HG03378 (cell line): ENCODE data around the gene EXOSC10.

Experiments used
- ATAC-seq: cut with Tn5 transposase; IDR thresholded peaks from one replicate; pipeline ENCODE4 v1.9.1; 2021; ENCODE audit warnings: mild to moderate bottlenecking, moderate library complexity; ENCODE audit not compliant: unreplicated experiment

EXOSC10 gene

DNA sequence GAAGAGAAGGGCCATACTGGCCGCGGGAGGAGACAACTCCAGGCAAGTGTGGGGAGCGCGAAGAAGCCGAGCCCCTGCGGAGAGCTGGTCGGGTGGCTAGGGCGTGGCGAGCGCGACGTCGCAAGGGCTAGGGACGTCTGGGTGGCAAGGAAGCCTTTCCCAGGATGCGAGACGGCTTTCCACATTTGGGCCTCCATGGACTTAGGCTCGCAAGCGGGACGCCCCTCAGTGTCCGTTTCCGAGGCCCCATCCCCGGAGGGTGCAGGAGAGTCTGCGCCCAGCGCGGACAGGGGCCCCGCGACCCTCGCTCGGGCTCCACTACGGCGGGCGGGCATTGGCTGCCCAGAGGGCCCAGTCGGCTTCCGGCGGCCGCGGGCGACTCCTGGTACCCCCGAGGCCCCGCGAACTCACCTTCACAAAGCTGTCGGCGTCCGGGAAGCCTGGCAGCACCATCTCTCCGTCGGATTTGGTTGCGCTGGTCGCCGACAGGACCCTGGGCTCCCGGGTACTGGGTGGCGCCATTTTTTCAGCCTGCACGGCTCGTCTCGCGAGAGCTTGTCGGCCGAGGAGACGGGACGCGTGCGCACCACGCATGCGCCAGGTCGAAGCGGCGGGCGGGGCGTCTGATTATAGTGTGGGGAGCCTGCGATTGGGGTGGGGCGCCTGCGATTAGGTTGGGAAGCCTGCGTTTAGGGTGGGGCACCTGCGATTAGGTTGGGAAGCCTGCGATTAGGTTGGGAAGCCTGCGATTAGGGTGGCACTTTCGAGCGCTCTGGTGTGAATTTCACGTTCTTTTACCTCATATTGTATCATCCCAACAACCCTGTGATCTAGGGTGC is at the start of gene EXOSC10:
Gene EXOSC10, minus strand, starts transcription at position 560 of the 839 bp plus-strand sequence. Its CDS starts 38 bp downstream, at position 522.
- ATAC-seq: peak; percentile 82

DNA sequence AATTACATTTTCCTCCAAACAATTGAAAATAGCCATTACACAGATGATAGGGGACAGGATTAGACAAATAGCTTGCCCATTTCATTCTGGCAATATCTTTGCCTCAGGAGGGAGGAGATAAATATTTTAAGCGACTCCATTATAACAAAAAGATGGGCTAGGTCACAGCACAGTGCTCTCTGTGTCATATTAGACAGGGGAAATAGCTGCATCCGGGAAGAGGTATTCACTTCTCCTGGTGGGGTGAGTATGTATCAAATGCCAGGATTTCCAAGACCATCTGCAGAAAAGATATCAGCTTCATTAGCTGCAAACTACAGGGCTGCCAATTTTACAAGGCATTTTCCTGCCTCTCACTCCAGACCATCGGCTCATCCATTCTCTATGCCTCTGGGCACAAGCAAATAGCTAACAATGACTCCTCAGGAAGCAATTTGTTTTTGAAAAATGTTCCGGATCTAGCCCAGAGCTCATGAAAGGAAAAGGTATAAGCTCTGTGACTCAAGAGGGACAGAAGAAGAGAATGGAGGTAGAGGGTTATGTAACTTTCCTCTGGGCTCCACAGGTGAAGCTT is 47.6 kb upstream of the EXOSC10 start:
- ATAC-seq: no peak

DNA sequence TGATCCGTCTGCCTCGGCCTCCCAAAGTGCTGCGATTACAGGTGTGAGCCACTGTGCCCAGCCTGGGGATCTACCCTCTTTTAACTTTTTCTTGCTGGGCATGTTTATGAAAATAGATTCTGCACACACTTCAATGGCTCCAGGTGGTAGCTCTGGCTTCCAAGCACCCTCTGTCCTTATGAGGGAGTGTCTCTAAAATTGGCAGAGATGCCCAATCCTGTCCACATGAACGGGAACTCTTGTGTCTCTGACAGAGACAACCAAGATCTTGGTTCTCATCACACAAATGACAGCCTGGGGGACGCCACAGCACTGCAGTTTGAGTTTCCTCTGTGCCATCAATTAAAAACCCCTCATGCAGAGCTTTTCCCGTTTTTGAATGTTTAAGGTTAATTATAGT is 46.1 kb upstream of the EXOSC10 start:
- ATAC-seq: no peak

DNA sequence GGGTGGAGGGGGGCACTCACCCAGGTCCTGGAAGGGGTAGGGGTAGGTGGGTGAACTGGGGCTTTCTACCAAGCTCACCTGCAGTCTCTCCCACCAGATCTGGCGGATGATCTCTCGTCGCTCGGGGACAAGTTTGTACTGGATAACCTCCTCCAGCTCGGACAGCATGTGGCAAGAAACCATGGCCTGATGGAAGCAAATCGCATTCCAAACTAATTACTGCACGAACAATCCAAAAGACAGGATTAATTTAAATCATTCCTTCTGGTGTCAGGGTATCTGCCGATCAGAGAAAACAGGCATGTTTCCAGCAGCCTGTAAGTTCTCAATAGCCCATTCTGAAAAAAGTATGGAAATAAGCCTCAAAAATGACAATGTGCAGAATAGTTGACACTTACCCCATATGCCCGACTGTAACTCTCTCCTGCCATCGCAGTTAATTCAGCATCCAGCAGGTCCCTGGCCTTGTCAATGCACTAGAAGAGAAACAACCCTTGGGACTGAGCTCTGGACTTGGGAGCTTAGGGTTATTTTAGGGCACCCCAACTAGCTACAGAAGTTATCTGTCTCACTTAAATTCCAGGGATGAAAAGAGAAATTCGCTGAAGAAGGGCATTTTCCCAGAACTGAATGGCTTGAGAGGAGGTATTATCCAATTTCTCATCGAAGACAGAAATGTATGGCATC is 45.0 kb upstream of the EXOSC10 start:
- ATAC-seq: no peak

DNA sequence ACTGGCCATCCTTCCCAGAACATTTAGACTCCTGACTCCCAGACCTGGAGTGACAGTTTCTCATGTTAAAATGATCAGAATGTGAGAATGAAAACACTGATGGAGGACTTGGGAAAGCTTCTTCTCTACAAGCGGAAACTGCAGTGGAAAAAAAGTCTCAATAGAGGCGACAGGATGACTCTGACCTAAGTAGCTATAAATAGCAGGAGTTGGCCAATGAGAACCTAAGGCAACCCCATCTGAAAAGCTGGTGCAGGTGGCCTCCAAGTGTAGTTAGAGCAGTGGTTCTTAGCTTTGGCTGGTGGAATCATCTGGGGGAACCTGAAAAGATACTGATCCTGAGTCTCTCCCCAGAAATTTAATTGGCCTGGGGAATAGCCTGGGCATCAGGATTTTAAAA is 44.2 kb upstream of the EXOSC10 start:
- no peak for ATAC-seq

DNA sequence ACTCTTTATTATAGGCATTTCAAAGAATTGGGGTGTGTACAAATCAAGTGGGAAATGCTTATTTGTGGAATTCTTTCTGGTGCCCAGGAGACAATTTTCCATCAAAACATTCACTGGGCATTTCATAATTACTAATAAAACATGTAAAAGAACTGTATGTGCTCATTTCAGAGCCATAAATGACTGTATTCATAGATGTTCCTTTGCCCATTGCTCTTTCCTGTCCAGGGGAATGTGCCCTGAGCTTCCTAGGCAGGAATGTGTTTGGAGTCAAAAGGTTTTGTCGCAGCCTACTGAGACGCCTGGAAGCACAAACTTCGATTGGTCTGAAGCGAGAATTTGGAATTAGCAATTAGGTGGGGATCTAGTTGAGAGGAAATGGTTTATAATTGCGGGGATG is 43.7 kb upstream of the EXOSC10 start:
- ATAC-seq: no peak

DNA sequence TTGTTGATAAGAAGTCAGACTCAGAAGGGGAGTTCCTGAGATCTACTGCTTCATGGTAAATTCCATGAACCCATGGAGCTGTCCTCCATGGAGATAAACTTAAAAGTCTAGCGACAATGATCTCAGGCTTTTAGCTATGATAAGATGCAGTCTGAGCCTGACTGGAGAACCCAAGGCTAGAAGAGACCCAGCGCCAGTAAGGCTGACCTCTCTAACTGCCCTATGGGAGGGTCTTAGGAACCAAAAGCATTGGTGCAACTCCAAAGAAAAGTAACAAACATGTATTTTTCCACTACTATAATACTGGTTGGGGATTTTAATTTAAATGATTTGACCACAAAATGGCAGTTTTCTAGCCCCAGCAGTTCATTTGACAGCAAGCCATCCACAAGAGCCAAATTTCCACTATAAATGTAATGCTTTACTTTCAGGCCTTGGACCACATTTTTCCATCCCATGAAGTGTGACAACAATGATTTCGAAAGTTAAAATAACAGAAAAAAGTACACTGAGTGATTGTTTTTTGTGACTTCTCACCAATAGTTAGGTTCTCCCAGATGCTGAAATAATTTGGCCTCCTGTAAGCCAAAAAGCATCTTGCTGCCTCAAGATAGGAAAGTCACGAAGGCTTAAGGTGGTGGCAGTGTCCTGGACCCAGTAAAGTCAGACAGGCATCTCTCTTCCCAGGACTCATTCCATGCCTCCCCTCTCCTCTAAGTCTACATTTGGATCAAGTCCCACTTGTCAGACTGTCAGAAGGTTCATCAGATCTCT is 43.1 kb upstream of the EXOSC10 start:
- no peak for ATAC-seq

DNA sequence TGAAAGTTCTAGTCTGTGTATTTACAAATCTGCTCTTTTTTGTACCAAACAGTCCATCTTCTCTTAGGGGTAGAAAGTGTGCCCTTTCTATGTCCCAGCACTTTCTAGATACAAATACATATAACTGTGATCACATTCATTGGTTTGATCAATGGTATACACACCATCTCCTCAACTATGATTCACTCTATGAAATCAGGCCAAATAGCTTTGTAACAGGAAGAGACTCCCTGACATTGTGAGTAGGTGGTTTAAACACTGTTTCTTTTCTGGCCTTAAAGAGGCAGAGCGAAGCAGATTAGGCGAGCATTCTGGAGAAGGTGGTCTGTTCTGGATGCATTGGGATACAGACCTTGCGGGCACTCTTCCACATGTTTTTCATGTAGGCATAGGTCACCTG is 39.3 kb upstream of the EXOSC10 start:
- no peak for ATAC-seq

DNA sequence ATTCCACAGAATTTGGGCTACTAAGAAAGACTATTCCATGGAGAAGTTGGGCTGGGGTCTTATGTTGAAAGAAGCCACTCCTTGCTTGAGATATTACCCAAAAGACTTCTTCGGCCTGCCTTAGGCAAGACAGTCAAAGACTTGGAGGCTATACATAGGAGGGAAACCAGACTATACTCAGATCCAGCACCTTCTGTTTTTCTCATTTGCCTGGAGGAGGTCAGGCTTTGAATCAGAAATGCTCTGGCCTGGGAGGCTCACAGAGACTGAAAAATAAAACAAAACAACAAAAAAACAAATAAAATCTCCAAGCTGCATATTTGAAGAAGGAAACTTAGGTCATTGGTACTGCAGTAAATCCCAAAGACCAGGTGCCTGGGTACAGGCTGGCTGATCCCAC is 38.4 kb upstream of the EXOSC10 start:
- no peak for ATAC-seq

DNA sequence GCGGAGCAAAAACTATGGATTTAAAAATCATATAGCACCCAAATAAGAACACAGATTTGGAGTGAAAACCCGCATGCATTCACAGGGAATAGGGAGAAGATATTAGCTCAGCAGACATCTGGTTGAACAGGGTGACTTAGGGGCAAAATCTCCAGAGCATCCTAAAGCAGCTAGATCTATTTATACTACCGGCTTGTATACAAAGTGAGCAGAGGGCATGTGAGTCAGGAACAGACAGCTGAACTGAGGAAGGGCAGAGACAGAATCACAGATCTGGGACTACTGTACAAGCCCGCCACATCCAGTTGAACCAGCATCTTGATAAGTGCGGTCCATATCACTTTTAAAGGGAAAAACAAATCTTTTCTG is 35.2 kb upstream of the EXOSC10 start:
- no peak for ATAC-seq

DNA sequence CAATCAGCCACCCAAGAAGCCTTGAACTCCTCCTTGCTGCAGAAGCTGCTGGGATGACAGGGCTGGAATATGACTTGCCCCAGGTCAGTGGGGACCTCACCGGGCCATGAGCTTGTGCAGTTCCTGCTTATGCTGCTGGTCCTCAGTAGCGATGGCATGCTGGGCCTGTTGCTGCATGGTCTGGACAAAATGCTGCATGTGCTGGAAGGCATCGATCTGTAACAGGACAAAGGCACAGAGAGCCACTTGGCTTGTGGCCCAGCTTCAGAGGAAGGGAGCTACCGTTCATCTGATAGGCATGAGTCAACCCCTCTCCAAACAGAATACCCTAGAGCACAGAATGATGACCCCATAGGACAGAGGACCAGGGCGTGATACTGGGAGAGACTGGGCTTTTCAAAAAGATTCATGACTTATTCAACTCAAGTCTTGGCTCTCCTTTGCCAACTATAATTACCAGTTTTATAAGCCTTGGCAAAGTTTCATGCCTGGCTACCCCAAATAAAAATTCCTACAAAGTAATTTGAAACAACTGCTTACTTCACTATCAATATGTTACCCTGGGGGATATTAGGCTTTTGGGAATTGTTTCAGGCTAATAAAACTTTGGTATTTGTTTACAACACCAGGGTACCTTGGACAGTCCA is 34.7 kb upstream of the EXOSC10 start:
- ATAC-seq: no peak

DNA sequence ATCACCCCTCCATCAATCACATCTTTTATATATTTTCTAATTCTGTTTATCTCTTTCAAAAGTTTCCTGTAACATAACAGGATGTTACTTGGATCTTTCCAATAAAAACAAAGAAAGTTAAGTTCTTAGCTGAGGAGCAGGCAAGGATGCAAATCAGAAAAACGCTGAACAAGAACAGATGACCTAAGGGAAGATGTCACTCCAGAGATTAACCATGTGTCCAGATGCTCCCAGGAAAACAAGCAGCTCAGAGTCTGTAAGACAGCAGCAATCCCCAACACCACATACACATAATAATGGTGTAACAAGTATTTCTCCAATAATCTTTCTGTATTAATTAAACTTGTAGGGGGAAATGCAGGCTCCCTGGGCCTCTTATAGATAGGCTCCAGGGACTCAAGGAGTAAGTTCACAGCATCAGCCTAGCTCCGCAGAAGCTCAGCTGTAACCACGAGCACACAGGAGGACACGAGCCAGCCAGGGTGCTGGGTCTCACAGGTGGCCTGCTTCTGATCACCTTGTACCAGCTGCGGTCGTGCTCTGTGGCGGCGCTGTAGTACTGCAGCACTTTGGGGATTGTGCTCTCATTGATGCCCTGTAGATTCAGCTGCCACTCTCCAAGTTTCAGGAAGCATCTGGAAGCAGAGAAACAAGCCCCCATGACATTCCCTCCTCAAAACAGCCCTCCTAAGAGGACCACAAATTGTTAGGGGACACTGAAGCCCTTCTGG is 33.1 kb upstream of the EXOSC10 start:
- no peak for ATAC-seq

DNA sequence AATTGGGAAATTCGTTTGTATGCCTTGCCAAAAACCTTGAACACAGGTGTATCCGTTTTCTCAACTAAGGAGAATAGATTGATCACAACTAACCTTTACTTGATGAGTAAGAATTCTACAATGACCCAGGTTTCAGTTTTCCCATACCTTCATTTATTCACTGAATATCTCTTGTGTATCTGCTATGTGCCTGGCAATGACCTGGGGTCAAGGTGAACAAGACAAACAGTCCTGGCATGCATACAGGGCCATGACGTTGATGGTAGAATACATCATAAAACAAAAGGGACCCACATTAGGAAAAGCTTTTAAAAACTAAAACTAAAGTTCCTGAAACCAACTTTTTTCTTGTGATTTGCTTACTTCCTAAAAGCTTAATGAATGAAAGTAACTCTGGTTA is 32.1 kb upstream of the EXOSC10 start:
- no peak for ATAC-seq

DNA sequence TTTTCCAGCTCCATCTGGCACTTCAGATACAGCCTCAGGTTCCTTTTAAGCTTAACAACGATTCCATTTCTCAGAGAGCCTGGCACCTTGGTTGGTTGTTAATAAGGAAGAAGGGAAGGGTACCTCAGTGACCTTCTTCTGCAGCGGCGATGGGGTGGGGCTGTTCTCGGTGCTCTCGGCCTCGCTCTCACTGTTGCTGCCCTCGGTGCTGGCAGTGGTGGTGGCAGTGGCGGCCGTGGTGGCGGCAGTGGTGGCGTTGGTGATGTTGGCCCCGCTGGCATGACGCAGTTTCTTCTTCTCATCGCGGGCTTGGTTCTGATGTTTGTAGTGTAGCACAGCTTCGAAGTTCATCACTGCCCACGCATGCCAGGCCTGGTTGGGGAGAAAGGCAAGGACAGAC is 30.7 kb upstream of the EXOSC10 start:
- ATAC-seq: no peak

DNA sequence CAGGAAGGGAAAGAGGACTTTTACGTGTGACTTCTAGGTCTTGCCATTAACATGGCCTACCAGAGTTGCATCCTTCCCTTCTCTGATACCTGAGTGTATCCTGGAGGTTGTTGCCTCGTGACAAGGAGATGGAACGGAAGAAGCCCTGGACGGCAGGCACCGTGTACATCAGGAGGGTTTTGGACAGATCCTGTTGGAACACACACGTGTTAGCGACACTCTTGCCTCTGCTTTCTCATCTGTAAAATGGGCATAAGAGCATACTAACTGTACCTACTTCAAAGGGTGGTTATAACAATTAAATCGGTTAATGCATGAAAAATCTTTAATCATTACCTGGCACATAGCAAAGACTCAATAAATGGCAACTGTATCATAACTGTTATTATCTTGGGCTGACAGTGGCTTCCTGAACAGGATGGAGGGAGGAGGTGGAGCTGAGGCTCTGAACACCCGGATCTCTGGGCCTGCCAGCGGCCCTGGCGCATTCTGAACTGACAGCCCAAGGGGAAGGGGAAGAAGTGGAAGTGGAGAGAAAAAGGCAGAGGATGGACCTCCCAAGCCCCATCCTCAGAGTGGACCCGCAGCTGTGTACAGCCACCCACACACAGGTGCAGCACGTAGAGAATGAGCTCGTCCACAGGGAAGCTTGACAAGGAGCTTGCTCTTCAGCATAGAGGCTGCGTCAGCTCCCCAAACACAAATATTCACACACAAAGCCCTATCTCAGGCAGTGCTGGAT is 30.2 kb upstream of the EXOSC10 start:
- no peak for ATAC-seq

DNA sequence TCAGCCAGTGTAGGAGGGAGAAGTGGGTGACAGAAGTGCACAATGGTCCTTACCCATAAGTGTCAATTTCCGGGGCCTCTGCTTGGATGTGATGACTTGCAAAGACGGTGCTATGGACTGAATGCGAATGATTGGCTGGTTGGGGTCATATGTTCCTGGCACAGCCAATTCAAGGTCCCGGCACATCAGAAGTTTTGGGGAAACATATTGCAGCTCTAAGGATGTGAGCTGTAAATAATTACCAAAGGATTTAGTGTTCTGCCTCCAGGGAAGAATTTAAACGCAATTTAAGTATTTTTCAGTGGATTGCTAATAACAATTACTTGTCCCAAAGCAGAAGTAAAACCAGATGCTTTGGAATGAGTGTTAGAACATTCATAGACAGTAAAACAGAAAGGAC is 26.9 kb upstream of the EXOSC10 start:
- ATAC-seq: no peak

DNA sequence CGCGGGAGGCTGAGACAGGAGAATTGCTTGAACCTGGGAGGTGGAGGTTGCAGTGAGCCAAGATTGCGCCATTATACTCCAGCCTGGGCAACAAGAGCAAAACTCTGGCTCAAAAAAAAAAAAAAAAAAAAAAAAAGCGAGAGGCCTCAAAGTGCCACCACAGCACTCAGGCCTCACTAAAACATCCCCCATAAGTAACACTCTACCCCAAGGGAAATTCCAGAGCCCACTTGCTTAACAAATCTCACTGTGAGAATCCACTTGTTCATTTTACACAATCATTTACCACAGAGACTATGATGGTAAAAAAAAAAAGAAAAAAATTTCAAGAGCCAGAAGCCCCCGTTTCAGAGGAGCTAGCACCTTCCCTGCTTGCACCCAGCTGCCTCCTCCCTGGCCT is 26.3 kb upstream of the EXOSC10 start:
- ATAC-seq: no peak

DNA sequence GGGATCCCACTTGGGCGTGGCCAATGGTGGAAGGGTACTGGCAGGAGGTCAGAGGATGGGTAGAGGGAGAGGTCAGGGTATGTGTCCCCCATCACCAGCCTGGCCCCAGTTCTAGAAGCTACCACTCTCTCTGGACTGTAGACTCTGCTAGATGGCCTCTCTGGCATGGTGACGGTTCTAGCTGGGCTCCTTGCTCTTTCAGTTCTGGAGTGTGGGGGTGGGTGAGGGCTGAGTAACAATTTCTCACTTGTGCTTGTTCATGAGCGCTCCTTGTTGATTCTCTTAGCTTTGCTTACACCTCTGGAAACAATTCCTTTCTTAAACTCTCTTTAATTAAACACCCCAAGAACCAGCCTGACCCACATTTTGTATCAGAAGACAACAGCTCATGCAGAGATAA is 25.3 kb upstream of the EXOSC10 start:
- no peak for ATAC-seq

DNA sequence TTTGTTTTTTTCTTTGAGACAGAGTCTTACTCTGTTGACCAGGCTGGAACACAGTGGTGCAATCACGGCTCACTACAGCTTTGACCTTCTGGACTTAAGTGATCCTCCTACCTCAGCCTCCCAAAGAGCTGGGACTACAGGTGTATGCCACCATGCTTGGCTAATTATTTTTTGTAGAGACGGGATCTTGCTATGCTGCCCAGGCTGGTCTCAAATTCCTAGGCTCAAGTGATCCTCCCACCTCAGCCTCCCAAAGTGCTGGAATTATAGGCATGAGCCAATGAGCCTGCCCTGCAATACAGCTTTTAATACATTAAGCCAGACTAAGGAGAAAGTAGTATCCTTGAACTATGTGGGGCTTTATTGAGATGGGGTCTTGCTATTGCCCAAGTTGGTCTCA is 16.6 kb upstream of the EXOSC10 start:
- ATAC-seq: no peak

DNA sequence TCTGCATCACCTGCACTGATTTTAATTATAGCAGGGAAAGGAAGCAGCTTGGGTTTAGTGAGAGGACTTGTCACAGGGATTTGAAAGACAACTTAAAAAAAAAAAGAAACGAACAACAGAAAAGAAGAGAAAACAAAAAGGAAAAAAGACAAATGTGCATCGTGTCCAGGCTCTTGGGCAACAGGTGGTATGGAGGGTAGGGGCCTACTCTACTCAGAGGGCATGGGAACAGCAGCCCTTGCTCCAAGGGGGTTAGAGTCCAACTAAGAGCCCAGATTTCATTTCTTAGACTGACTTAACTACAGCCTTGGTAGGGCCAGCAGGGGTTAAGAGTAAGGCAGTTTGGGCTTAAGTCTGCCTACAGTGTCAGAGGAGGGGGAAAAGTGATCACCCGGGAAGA is 15.3 kb upstream of the EXOSC10 start:
- ATAC-seq: no peak
